Thymus (tissue), 11 donors: ENCODE measurements around the gene SLC6A13. TPM values are rescaled to one million over a fixed set of nuclear protein-coding genes. Genes with fewer than 3 reads are reported as not detected.
"Not testable (repeated sequence)": the region's sequence is repeated elsewhere in the genome, so short reads cannot be mapped to it uniquely, and the experiment has no call there.

ENCODE experiments used
- DNase-seq, 9 donors: peaks; one replicate each; pipeline ENCODE4 v3.0.0-alpha.2; 2013; ENCODE audit warnings: low spot score in 9 of 9, low read depth in 6 of 9, missing footprints in 1 of 9
- H3K27ac ChIP-seq, 2 donors: one replicate each; pipeline ENCODE4 v1.5.1; 2013; ENCODE audit warnings: control low read depth in 1 of 2, low read depth in 1 of 2, low read length in 1 of 2, mild to moderate bottlenecking in 1 of 2, moderate library complexity in 1 of 2
- H3K27me3 ChIP-seq, 2 donors: one replicate each; pipeline ENCODE4 v1.5.1; 2013; ENCODE audit warnings: low read length in 1 of 2; ENCODE audit not compliant: control insufficient read depth in 2 of 2, insufficient read depth in 1 of 2
- H3K36me3 ChIP-seq, 2 donors: one replicate each; pipeline ENCODE4 v1.5.1; 2013; ENCODE audit warnings: low read length in 1 of 2, mild to moderate bottlenecking in 1 of 2, moderate library complexity in 1 of 2; ENCODE audit not compliant: control insufficient read depth in 2 of 2, insufficient read depth in 2 of 2
- H3K4me1 ChIP-seq, 2 donors: one replicate each; pipeline ENCODE4 v1.5.1; 2013; ENCODE audit warnings: low read length in 2 of 2; ENCODE audit not compliant: control insufficient read depth in 2 of 2, insufficient read depth in 2 of 2
- H3K4me3 ChIP-seq, 2 donors: one replicate each; pipeline ENCODE4 v1.5.1; 2013; ENCODE audit warnings: low read length in 2 of 2, control low read depth in 1 of 2, mild to moderate bottlenecking in 1 of 2
- H3K9me3 ChIP-seq, 2 donors: one replicate each; pipeline ENCODE4 v1.5.1; 2013; ENCODE audit warnings: low read length in 1 of 2, mild to moderate bottlenecking in 1 of 2; ENCODE audit not compliant: control insufficient read depth in 2 of 2, insufficient read depth in 1 of 2
- WGBS: extraction: QIAGEN DNeasy Blood & Tissue Kit; methylation state at CpG from one replicate; pipeline ENCODE4 v1.1.7; 2013; 5-methylcytosine and 5-hydroxymethylcytosine counted together
- polyA plus RNA-seq: library from polyadenylated mRNA; stranded (reverse); fragments of 200-250 nt; gene quantifications from one replicate; pipeline ENCODE4 v1.2.3, GENCODE V29; 2013
- total RNA-seq: library from RNA; stranded (reverse); fragments of 120-200 nt; gene quantifications from one replicate; pipeline ENCODE4 v1.2.4, GENCODE V29; 2013
- donor health status: healthy.

Gene SLC6A13
- total and polyA plus RNA-seq, 2 donors: 0.28 to 2.9 TPM

GRCh38 chr12:241266-241665 lies 21.4 kb downstream of the SLC6A13 start:
- H3K4me3 ChIP-seq: no peak overlapping the region
- no peak overlapping the region for H3K27ac ChIP-seq
- DNase-seq: no peak
- H3K36me3 ChIP-seq: no peaks in the 10 kb centered on the region
- WGBS: 95% methylated on average over 9 of the region's 9 CpGs
- peaks cover 1 to 15% of the 10 kb centered on the region in 2 donors for H3K9me3 ChIP-seq
- no peaks in the 10 kb centered on the region for H3K4me1 ChIP-seq
- H3K27me3 ChIP-seq: no peaks in the 10 kb centered on the region

DNA sequence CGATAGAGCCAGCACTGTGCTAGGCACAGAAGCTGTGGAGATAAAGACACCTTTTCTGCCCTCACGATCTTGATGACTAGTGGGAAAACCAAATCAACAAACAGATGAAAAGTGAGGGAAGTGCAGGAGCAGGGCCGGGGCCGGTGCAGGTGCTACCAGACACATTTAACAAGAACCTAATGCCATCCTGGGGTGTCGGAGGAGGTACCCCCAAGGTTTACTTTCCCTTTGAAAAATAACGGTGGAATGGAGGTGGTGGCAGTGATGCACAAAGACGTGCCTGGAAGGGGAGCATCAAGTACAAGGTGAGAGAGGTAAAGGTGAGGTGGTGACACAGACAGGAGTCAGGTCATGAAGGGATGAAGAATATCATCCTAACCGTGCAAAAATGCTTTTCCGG lies 22.1 kb downstream of the SLC6A13 start:
- no peak overlapping the region for H3K27ac ChIP-seq
- DNase-seq: no peak
- H3K4me3 ChIP-seq: no peak overlapping the region
- 93% methylated on average over 9 of the region's 9 CpGs for WGBS
- no peaks in the 10 kb centered on the region for H3K4me1 ChIP-seq
- H3K9me3 ChIP-seq: peaks cover 1 to 18% of the 10 kb centered on the region in 2 donors
- no peaks in the 10 kb centered on the region for H3K36me3 ChIP-seq
- H3K27me3 ChIP-seq: no peaks in the 10 kb centered on the region

- H3K4me1 ChIP-seq: no peaks in the 10 kb centered on the region
- H3K27me3 ChIP-seq: no peaks in the 10 kb centered on the region
- H3K36me3 ChIP-seq: no peaks in the 10 kb centered on the region
- 74% methylated on average over 19 of the region's 19 CpGs for WGBS
- H3K27ac ChIP-seq: no peak overlapping the region
- DNase-seq: no peak
- no peak overlapping the region for H3K4me3 ChIP-seq
- peaks cover 1 to 24% of the 10 kb centered on the region in 2 donors for H3K9me3 ChIP-seq
Observed at GRCh38 chr12:238736-239398, 23.8 kb downstream of the SLC6A13 start.

DNA sequence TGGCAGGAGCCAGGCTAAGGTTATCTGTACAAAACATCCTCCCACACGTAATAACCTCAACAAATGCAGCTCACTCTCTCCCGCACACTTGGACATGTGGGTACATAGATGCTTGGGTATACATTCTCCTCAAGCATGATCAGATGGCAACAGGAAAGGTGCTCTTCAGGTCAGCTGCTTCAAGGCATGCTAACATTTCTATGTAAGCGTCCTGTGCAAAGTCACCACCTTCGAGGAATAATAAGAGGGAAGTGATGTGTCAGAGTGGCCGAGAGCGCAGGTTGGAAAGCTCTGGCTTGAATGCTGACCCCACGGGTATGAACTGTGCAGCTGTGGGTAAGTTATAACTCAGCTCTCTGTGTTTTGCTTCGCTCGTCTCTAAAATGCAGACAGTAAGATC lies 24.5 kb downstream of the SLC6A13 start:
- no peak overlapping the region for H3K4me3 ChIP-seq
- no peak for DNase-seq
- peaks cover 0 to under 1% of the 10 kb centered on the region in 2 donors for H3K27me3 ChIP-seq
- no peak overlapping the region for H3K27ac ChIP-seq
- H3K4me1 ChIP-seq: no peaks in the 10 kb centered on the region
- H3K9me3 ChIP-seq: peaks cover 1 to 24% of the 10 kb centered on the region in 2 donors
- 94% methylated on average over 9 of the region's 9 CpGs for WGBS
- H3K36me3 ChIP-seq: no peaks in the 10 kb centered on the region

- no peak for DNase-seq
- no peaks in the 10 kb centered on the region for H3K4me1 ChIP-seq
- H3K4me3 ChIP-seq: no peak overlapping the region
- 95% methylated on average over 13 of the region's 13 CpGs for WGBS
- H3K36me3 ChIP-seq: no peaks in the 10 kb centered on the region
- H3K27me3 ChIP-seq: peaks cover 0 to 3% of the 10 kb centered on the region in 2 donors
- H3K9me3 ChIP-seq: peaks cover 1 to 24% of the 10 kb centered on the region in 2 donors
- no peak overlapping the region for H3K27ac ChIP-seq
Observed at GRCh38 chr12:237026-237815, 25.4 kb downstream of the SLC6A13 start.

GRCh38 chr12:236445-236844 lies 26.2 kb downstream of the SLC6A13 start:
- Histone ChIP-seq H3K36me3 (no peaks in the 10 kb centered on the region), H3K4me3 (no peak overlapping the region), H3K27me3 (peaks cover 0 to 3% of the 10 kb centered on the region in 2 donors), H3K9me3 (peaks cover 1 to 24% of the 10 kb centered on the region in 2 donors), H3K27ac (no peak overlapping the region), H3K4me1 (no peaks in the 10 kb centered on the region)
- 97% methylated on average over 3 of the region's 3 CpGs for WGBS
- no peak for DNase-seq

DNA sequence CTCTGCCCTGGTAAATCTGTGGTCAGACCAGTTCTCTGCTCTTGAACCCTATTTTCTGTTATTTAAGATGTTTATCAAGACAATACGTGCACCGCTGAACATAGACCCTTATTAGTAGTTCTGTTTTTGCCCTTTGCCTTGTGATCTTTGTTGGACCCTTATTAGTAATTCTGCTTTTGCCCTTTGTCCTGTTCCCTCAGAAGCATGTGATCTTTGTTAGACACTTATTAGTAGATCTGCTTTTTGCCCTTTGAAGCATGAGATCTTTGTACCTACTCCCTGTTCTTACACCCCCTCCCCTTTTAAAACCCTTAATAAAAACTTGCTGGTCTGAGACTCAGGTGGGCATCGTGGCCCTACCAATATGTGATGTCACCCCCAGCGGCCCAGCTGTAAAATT lies 26.7 kb downstream of the SLC6A13 start:
- not testable (repeated sequence) for DNase-seq

DNA sequence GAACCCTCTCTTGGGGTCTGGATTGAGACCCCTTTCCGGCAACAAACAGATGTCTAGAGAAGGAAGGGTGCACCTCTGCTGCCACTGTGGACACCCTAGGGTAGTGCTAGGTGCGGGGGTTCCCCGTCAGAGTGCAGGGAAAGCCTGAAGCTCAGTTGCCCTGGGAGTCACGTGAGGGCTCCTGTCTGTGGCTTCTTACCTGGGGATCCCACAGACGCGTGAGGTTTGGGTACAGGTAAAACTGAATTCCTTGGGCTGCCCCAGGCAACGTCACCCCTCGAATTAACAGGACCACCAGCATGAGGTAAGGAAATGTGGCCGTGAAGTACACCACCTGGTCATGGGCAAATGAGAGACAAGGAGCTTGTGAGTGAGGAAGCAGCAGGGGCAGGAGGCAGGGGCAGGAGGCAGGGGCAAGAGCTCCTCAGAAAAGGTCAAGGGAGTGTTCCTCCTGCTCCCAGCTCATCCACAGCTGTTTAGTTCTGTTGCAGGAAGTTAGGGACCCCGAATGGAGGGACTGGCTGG lies 27.7 kb downstream of the SLC6A13 start:
- no peaks in the 10 kb centered on the region for H3K4me1 ChIP-seq
- no peaks in the 10 kb centered on the region for H3K36me3 ChIP-seq
- H3K27me3 ChIP-seq: peaks cover 0 to 7% of the 10 kb centered on the region in 2 donors
- DNase-seq: no peak
- WGBS: 96% methylated on average over 10 of the region's 10 CpGs
- peaks cover 1 to 24% of the 10 kb centered on the region in 2 donors for H3K9me3 ChIP-seq
- no peak overlapping the region for H3K4me3 ChIP-seq
- no peak overlapping the region for H3K27ac ChIP-seq

More for the DNA sequence above, 26.7 kb downstream of the SLC6A13 start:
- H3K36me3 ChIP-seq, H3K4me3 ChIP-seq, H3K27me3 ChIP-seq, H3K27ac ChIP-seq, H3K4me1 ChIP-seq: not testable (repeated sequence)
- 89% methylated on average over 4 of the region's 4 CpGs for WGBS
- H3K9me3 ChIP-seq: peaks cover 1 to 24% of the 10 kb centered on the region in 2 donors

DNA sequence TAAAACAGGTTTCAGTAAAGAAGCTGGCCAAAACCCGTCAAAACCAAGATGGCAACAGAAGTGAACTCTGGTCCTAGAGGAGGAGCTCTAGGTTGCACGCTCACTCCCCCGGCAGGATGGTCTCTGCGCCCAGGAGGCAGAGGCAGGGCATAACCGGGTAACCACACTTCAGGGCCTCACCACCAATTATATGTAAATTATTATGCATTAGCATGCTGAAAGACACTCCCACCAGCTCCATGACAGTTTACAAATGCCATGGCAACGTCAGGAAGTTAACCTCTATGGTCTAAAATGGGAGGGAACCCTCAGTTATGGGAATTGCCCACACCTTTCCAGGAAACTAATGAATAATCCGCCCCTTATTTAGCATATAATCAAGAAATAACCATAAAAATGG lies 28.6 kb downstream of the SLC6A13 start:
- Histone ChIP-seq H3K36me3 (no peaks in the 10 kb centered on the region), H3K9me3 (peaks cover 1 to 24% of the 10 kb centered on the region in 2 donors), H3K27me3 (peaks cover 0 to 9% of the 10 kb centered on the region in 2 donors), H3K4me1 (no peaks in the 10 kb centered on the region), H3K4me3 (no peak overlapping the region), H3K27ac (no peak overlapping the region)
- DNase-seq: no peak
- WGBS: 83% methylated on average over 7 of the region's 7 CpGs
